CD4-positive, alpha-beta memory T cell (primary cell): Measurements from ENCODE around the gene TCAP. TPM values are rescaled to one million over a fixed set of nuclear protein-coding genes. Genes with fewer than 3 reads are reported as not detected.

Experiments
- CTCF ChIA-PET: fragments of 350-600 bp; sonication (Branson Sonifier 250); formaldehyde crosslinking; loops from one replicate; lab custom pipeline; 2021; ENCODE audit warnings: inconsistent platforms; ENCODE audit not compliant: partially characterized antibody; lab: Charles Lee
- POLR2A ChIA-PET: fragments of 350-600 bp; sonication (Branson Sonifier 250); formaldehyde crosslinking; loops from one replicate; lab custom pipeline; 2021; ENCODE audit not compliant: partially characterized antibody; lab: Charles Lee
- DNase-seq, 5 donors: peaks; one replicate each; pipeline versions ENCODE4 v3.0.0 to v3.0.0-alpha.2; 2020 to 2022; ENCODE audit warnings: mixed read lengths in 1 of 5
- H3K27ac ChIP-seq: one replicate; pipeline ENCODE4 v1.7.0; 2013; ENCODE audit warnings: low read depth, low read length
- H3K27me3 ChIP-seq: 2 replicates; pipeline ENCODE4 v1.7.0; 2013; ENCODE audit warnings: mild to moderate bottlenecking, low read length, moderate library complexity; ENCODE audit not compliant: insufficient read depth
- H3K36me3 ChIP-seq: 2 replicates; pipeline ENCODE4 v1.7.0; 2013; ENCODE audit warnings: mild to moderate bottlenecking, low read length, moderate library complexity; ENCODE audit not compliant: insufficient read depth
- H3K4me1 ChIP-seq: 2 replicates; pipeline ENCODE4 v1.7.0; 2013; ENCODE audit warnings: mild to moderate bottlenecking, low read length, moderate library complexity; ENCODE audit not compliant: insufficient read depth
- H3K4me3 ChIP-seq, 2 donors: one replicate each; pipeline ENCODE4 v1.7.0; 2013; ENCODE audit warnings: low read length in 2 of 2, mild to moderate bottlenecking in 1 of 2
- H3K9me3 ChIP-seq, 2 donors: one replicate each; pipeline ENCODE4 v1.7.0; 2013; ENCODE audit warnings: low read length in 2 of 2, control low read depth in 1 of 2; ENCODE audit not compliant: control insufficient read depth in 1 of 2
- H3K27ac Mint-ChIP-seq, 7 donors: one replicate each; pipeline ENCODE4 v1.8.0; 2020 to 2021; ENCODE audit warnings: mixed read lengths in 7 of 7, mild to moderate bottlenecking in 6 of 7, inconsistent platforms in 3 of 7, moderate library complexity in 3 of 7
- H3K27me3 Mint-ChIP-seq, 2 donors: one replicate each; pipeline ENCODE4 v1.8.0; 2020 to 2021; ENCODE audit warnings: mixed read lengths in 2 of 2
- H3K36me3 Mint-ChIP-seq, 2 donors: one replicate each; pipeline ENCODE4 v1.8.0; 2020 to 2021; ENCODE audit warnings: mixed read lengths in 2 of 2, inconsistent platforms in 1 of 2, mild to moderate bottlenecking in 1 of 2
- H3K4me1 Mint-ChIP-seq, 4 donors: one replicate each; pipeline ENCODE4 v1.8.0; 2020 to 2021; ENCODE audit warnings: mixed read lengths in 4 of 4, mild to moderate bottlenecking in 1 of 4
- H3K4me3 Mint-ChIP-seq, 8 donors: one replicate each; pipeline ENCODE4 v1.8.0; 2020 to 2021; ENCODE audit warnings: mixed read lengths in 8 of 8, mild to moderate bottlenecking in 7 of 8, moderate library complexity in 6 of 8, inconsistent platforms in 3 of 8
- H3K9me3 Mint-ChIP-seq, 8 donors: one replicate each; pipeline ENCODE4 v1.8.0; 2020 to 2021; ENCODE audit warnings: mixed read lengths in 8 of 8, mild to moderate bottlenecking in 5 of 8, inconsistent platforms in 3 of 8, moderate library complexity in 1 of 8
- intact Hi-C: fragments of 100-400 bp; cut with micrococcal nuclease; formaldehyde crosslinking; loops from one replicate; pipeline ENCODE4 v1.15.1; 2023
- polyA plus RNA-seq, 2 donors: library from polyadenylated mRNA; unstranded; fragments of 300-500 nt; fragmentation: Illumina TruSeq; gene quantifications; one replicate each; pipeline ENCODE4 v1.2.3, GENCODE V29; 2021
- total RNA-seq, 2 experiments: library from RNA; stranded (reverse); gene quantifications; one replicate each; pipeline ENCODE4 v1.2.3, GENCODE V29; 2021

Gene TCAP, protein sequence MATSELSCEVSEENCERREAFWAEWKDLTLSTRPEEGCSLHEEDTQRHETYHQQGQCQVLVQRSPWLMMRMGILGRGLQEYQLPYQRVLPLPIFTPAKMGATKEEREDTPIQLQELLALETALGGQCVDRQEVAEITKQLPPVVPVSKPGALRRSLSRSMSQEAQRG
- total RNA-seq (1 to 10 TPM; 5.9 to 6.3 TPM), polyA plus RNA-seq (under 1 TPM in 1 of 2 donors, not detected in 1; 0.14 TPM)

DNA sequence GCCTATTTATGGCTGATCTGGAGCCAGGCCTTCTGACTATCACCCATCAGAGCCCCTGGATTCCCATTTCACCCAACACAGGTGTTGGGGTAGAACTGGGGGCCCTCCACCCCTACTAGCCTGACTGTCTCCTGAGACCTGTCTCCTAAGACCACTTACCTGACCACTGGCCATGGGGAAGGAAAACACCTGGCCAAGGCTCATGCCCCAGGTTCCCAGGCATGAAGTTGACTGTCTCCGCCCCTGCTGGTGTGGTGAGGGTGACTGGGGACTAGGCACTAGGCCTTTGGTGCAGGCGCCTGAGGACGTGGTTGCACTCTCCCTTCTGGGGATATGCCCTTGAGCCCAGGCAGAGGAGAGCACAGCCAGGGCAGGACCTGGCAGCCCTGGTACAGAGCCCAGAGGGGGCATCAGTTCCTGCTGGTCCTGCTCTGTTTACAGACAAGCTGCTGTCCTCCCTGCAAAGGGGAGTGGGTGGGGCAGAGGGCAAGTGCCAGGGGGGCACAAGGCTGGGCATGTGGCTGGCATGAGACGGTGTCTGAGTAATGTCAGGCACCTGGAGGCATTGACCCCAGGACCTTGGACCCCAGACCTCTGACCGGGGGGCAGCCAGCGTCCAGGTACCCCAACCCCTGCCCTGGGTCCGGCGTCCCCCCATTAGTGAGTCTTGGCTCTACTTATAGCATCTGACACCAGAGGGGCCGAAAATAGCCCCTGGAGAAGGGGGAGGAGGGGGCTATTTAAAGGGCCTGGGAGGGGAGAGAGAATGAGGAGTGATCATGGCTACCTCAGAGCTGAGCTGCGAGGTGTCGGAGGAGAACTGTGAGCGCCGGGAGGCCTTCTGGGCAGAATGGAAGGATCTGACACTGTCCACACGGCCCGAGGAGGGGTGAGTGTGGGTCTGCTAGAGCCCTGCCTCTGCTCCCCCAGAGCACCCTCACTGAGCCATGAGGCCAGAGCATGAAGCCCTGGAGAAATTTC, at the start of gene TCAP:
TSS of gene TCAP (plus strand) at position 769 of the 981 bp plus-strand sequence. CDS start at position 780, 11 bp downstream.
- peaks cover 4 to 16% (median 6%) of the 10 kb centered on the region in 4 donors for H3K4me1 Mint-ChIP-seq
- Histone ChIP-seq H3K27me3 (peaks cover 12% of the 10 kb centered on the region), H3K9me3 (no peaks in the 10 kb centered on the region), H3K4me3 (no peak within 1 kb of the TSS), H3K27ac (no peak within 1 kb of the TSS), H3K36me3 (peaks cover 26% of the 10 kb centered on the region), H3K4me1 (peaks cover 12% of the 10 kb centered on the region)
- H3K9me3 Mint-ChIP-seq = no peaks in the 10 kb centered on the region
- peak within 1 kb of the TSS in 3 of 7 donors; percentile 8 to 59 (median 29) for H3K27ac Mint-ChIP-seq
- DNase-seq = no peak
- ChIA-PET POLR2A (interaction anchor here (1.4 to 4.1 kb wide), 3 partner anchors 11 to 23 kb away, joined by 3 to 22 read pairs (median 7); partner anchors contain the start of gene PGAP3), CTCF (interaction anchor here (1.0 to 4.3 kb wide), 4 partner anchors 8 to 43 kb away, joined by 3 to 41 read pairs (median 4); no protein-coding TSS in a partner anchor)
- intact Hi-C loops = no loop called here
- peaks cover 4 to 9% of the 10 kb centered on the region in 2 donors for H3K27me3 Mint-ChIP-seq
- peaks cover 8 to 25% of the 10 kb centered on the region in 2 donors for H3K36me3 Mint-ChIP-seq
- peak within 1 kb of the TSS in 3 of 8 donors; percentile 25 to 73 (median 31) for H3K4me3 Mint-ChIP-seq

DNA sequence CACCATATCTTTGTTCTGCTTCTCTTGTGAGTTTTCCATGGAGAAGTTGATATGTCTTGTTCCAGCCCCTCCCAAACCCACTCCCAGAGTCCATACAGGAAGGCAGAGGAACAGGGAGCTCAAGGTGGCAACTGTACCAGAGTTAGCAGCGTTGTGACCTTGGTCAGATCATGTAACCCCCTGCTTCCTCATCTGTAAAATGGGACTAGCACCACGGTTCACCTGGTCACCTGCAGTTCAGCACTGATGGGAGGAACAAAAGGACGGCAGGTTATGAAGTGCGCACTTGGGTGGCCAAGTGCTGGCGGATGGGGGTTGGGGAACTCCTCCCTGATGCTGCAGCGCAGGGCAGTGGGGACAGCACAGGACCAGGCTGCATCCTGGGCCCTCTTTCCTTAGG, 49.7 kb upstream of the TCAP start:
- Histone ChIP-seq H3K4me1 (peaks cover 15% of the 10 kb centered on the region), H3K4me3 (no peak overlapping the region), H3K36me3 (no peaks in the 10 kb centered on the region), H3K27ac (no peak overlapping the region), H3K9me3 (no peaks in the 10 kb centered on the region), H3K27me3 (no peaks in the 10 kb centered on the region)
- H3K27ac Mint-ChIP-seq = no peak overlapping the region
- peak overlapping the region in 4 of 8 donors; percentile 20 to 57 (median 32) for H3K4me3 Mint-ChIP-seq
- CTCF ChIA-PET = interaction anchor here (2.0 kb wide), 1 partner anchor 8 kb away, joined by 8 read pairs; no protein-coding TSS in a partner anchor
- intact Hi-C loops = no loop called here
- no peaks in the 10 kb centered on the region for H3K9me3 Mint-ChIP-seq
- H3K27me3 Mint-ChIP-seq = peaks cover 4 to 18% of the 10 kb centered on the region in 2 donors
- H3K36me3 Mint-ChIP-seq = peaks cover 0 to 1% of the 10 kb centered on the region in 2 donors
- POLR2A ChIA-PET = no interaction called here
- peak in 1 of 5 donors; percentile 0 for DNase-seq
- no peaks in the 10 kb centered on the region for H3K4me1 Mint-ChIP-seq

DNA sequence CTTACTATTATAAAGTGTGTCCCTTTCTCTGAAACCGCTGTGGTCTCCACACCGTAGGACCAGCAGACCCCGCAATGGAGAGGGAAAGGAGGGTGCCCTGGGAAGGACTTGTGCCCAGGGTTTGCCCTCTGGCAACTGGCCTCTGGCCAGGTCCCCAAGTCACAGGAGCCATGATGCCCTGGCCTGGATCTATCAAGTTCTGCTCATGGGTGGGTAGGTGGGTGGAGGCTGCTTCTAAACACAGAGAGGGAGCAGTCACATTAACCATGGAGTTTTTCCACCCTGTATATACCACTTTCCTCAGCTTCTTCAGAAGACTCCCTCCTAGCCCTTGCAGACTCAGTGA, 48.1 kb upstream of the TCAP start:
- intact Hi-C loops = no loop called here
- ChIA-PET CTCF (interaction anchor here (1.0 to 9.5 kb wide), 4 partner anchors 35 to 364 kb away, joined by 3 to 102 read pairs (median 26); partner anchors contain the start of genes PNMT and PSMD3), POLR2A (interaction anchor here (1.6 kb wide), 1 partner anchor 113 kb away, joined by 4 read pairs; the partner anchor contains the start of gene MIEN1)
- H3K27ac Mint-ChIP-seq = no peak overlapping the region
- DNase-seq = peak in 1 of 5 donors; percentile 27
- H3K36me3 Mint-ChIP-seq = peaks cover 0 to 1% of the 10 kb centered on the region in 2 donors
- peaks cover 3 to 5% (median 4%) of the 10 kb centered on the region in 4 donors for H3K4me1 Mint-ChIP-seq
- no peaks in the 10 kb centered on the region for H3K9me3 Mint-ChIP-seq
- Histone ChIP-seq H3K27me3 (no peaks in the 10 kb centered on the region), H3K4me1 (peaks cover 17% of the 10 kb centered on the region), H3K36me3 (no peaks in the 10 kb centered on the region), H3K27ac (no peak overlapping the region), H3K9me3 (no peaks in the 10 kb centered on the region), H3K4me3 (peak overlapping the region in 1 of 2 donors; percentile 31)
- peak overlapping the region; percentile 59 to 77 (median 72) for H3K4me3 Mint-ChIP-seq
- H3K27me3 Mint-ChIP-seq = peaks cover 1 to 19% of the 10 kb centered on the region in 2 donors

DNA sequence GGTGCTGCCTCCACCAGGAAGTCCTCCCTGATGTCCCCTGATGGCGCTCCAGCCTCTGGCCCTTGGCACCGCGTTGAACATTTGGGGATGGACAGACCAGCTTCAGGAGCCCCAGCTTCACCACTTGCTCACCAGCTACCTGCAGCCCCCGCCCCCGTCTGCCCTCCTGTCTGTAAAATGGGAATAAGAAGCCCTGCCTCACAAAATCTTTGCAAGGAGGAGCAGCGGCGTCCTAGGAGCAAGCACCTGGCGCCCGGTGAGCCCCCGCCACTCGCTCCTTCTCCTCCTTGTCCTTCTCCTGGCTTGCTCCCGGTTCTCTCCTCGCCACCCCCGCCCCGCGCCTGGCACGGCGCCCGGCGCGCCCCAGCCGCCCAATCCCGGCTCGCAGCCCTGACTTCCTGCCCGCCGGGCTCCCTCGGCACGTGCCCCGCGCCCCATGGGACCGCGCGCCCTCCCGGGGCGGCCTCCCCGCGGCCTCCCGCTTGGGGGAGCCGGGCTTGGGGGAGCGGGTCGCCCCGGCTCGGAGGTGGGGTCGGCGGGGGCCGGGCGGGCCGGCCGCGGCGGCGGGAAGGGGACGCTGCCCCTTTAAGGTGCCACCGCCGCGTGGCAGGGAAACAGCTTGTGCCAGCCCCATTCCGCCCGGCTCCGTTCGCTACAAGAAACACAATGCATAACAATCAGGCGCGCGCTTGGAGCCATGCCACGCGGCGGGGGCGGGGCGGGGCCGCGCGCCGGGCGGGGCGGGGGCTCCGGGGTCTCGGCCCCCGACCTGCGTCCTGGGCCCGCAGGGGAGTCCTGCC, 47.5 kb upstream of the TCAP start:
- no peak overlapping the region for H3K27ac ChIP-seq
- CTCF ChIA-PET = interaction anchor here (1.0 to 9.5 kb wide), 7 partner anchors 17 to 363 kb away, joined by 3 to 102 read pairs (median 46); partner anchors contain the start of genes PNMT, PSMD3 and STARD3
- peak overlapping the region in 1 of 2 donors; percentile 31 for H3K4me3 ChIP-seq
- POLR2A ChIA-PET = interaction anchor here (1.2 to 1.6 kb wide), 3 partner anchors 112 to 486 kb away, joined by 3 to 4 read pairs (median 4); partner anchors contain the start of gene MIEN1
- intact Hi-C loops = no loop called here
- no peaks in the 10 kb centered on the region for H3K27me3 ChIP-seq
- peaks cover 0 to 1% of the 10 kb centered on the region in 2 donors for H3K36me3 Mint-ChIP-seq
- no peaks in the 10 kb centered on the region for H3K9me3 Mint-ChIP-seq
- no peaks in the 10 kb centered on the region for H3K9me3 ChIP-seq
- H3K36me3 ChIP-seq = no peaks in the 10 kb centered on the region
- peaks cover 1 to 22% of the 10 kb centered on the region in 2 donors for H3K27me3 Mint-ChIP-seq
- H3K4me1 ChIP-seq = peaks cover 22% of the 10 kb centered on the region
- peak overlapping the region in 2 of 7 donors; percentile 55 to 77 for H3K27ac Mint-ChIP-seq
- peaks cover 7 to 11% (median 8%) of the 10 kb centered on the region in 4 donors for H3K4me1 Mint-ChIP-seq
- H3K4me3 Mint-ChIP-seq = peak overlapping the region; percentile 76 to 95 (median 86)
- peak; percentile 55 to 69 (median 55) for DNase-seq

DNA sequence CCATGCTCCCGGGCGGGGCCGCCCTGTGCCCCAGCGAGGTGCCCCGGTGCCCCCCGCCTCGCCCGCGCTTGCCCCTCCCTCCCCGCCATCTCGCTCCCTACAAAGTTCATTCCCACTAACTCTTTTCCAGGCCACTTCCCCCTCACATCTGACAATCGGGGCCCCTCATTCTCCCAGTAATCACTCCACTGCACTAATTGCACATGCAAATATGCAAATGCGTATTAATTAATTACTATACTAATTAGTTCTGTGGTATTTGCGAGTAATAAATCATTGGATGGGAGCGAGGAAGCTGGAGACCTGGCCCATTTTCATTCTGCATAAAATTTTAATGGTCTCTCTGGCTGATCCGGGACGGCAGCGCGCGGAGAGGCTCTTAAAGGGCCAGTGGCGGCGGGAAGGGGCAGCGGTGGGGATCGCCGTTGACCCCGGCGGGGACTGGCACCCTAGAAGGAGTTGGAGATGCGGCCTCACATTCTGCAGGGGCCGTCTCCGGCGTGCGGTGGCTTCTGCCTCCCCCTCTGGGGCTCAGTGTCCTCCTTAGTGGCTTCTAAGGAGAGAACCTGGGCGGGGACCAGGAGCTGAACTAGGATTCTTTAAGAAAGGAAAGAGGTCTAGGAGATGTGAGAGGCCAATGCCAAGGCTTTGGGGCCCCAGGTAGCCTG, 46.8 kb upstream of the TCAP start:
- Histone ChIP-seq H3K4me3 (peak overlapping the region in 1 of 2 donors; percentile 31), H3K9me3 (no peaks in the 10 kb centered on the region), H3K27ac (no peak overlapping the region), H3K27me3 (no peaks in the 10 kb centered on the region), H3K36me3 (no peaks in the 10 kb centered on the region), H3K4me1 (peaks cover 30% of the 10 kb centered on the region)
- H3K36me3 Mint-ChIP-seq = peaks cover 0 to 2% of the 10 kb centered on the region in 2 donors
- H3K4me1 Mint-ChIP-seq = peaks cover 8 to 18% (median 13%) of the 10 kb centered on the region in 4 donors
- CTCF ChIA-PET = interaction anchor here (0.6 to 9.5 kb wide), 11 partner anchors 15 to 501 kb away, joined by 3 to 102 read pairs (median 8); partner anchors contain the start of genes PNMT, PSMD3 and STARD3
- peak overlapping the region; percentile 76 to 95 (median 86) for H3K4me3 Mint-ChIP-seq
- POLR2A ChIA-PET = interaction anchor here (0.6 to 1.6 kb wide), 7 partner anchors 18 to 485 kb away, joined by 3 to 5 read pairs (median 3); partner anchors contain the start of genes MIEN1 and STARD3
- no peaks in the 10 kb centered on the region for H3K9me3 Mint-ChIP-seq
- intact Hi-C loops = no loop called here
- DNase-seq = peak in 1 of 5 donors; percentile 13
- H3K27ac Mint-ChIP-seq = peak overlapping the region in 4 of 7 donors; percentile 13 to 77 (median 64)
- peaks cover 1 to 19% of the 10 kb centered on the region in 2 donors for H3K27me3 Mint-ChIP-seq
